H1 (cell line): ENCODE data around the gene PTPN9.
"Not testable (repeated sequence)": the region's sequence is repeated elsewhere in the genome, so short reads cannot be mapped to it uniquely, and the experiment has no call there.

Source experiments
- EZH2 ChIP-seq: fragments of 200-600 bp; sonication (generic); IDR thresholded peaks from 2 replicates; pipeline ENCODE4 v1.7.1; 2012; ENCODE audit warnings: low read depth, mild to moderate bottlenecking, moderate library complexity, low read length, inconsistent platforms; ENCODE audit not compliant: severe bottlenecking
- GTF2F1 ChIP-seq: IDR thresholded peaks from 2 replicates; pipeline ENCODE4 v1.6.1; 2012; ENCODE audit warnings: low read depth, low read length, improper control_type of control experiment, borderline replicate concordance
- POLR2A ChIP-seq, 2 experiments: IDR thresholded peaks; 1 replicate in 1 of 2; 2 replicates in 1 of 2; pipeline ENCODE4 v1.6.1; 2011; ENCODE audit warnings: low read depth in 2 of 2, low read length in 2 of 2, mild to moderate bottlenecking in 2 of 2; ENCODE audit errors: control extremely low read depth in 1 of 2
- POLR2AphosphoS5 ChIP-seq: IDR thresholded peaks from 2 replicates; pipeline ENCODE4 v1.6.1; 2011; ENCODE audit warnings: low read depth, low read length
- SP1 ChIP-seq: IDR thresholded peaks from 2 replicates; pipeline ENCODE4 v1.6.1; 2011; ENCODE audit warnings: low read depth, low read length
- SUZ12 ChIP-seq: fragments of 200-600 bp; sonication (generic); IDR thresholded peaks from 2 replicates; pipeline ENCODE4 v1.6.1; 2012; ENCODE audit warnings: mild to moderate bottlenecking, inconsistent platforms, low read length, moderate library complexity, mixed read lengths
- TCF12 ChIP-seq: IDR thresholded peaks from 2 replicates; pipeline ENCODE4 v1.6.1; 2011; ENCODE audit warnings: low read depth, mild to moderate bottlenecking, low read length
- TF ChIP-seq, protein P1 (sequence below): IDR thresholded peaks from 2 replicates; pipeline ENCODE4 v1.6.1; 2011; ENCODE audit warnings: low read depth, mild to moderate bottlenecking, low read length; ENCODE audit not compliant: insufficient read depth

DNA sequence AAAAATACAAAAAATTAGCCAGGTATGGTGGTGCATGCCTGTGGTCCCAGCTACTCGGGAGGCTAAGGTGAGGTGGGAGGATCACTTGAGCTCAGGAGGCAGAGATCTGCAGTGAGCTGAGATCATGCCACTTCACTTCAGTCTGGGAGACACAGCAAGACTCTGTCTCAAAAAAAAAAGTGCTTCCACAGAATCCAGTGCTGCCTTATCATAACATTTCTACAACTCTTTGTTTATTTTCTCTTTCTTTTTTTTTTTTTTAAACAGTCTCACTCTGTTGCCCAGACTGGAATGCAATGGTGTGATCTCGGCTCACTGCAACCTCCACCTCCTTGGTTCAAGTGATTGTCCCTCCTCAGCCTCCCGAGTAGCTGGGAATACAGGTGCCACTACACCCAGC is 53.4 kb downstream of the PTPN9 start:
- not testable (repeated sequence) for TF ChIP-seq GTF2F1; SUZ12; POLR2A (IDR thresholded peaks at IDR 0.05; ENCODE audit: control extremely low read depth in 1 of 2, low read depth in 2 of 2, low read length in 2 of 2); TCF12; EZH2; SP1; POLR2AphosphoS5
- TF ChIP-seq, protein P1, sequence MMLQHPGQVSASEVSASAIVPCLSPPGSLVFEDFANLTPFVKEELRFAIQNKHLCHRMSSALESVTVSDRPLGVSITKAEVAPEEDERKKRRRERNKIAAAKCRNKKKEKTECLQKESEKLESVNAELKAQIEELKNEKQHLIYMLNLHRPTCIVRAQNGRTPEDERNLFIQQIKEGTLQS, result not testable (repeated sequence)
